MCF 10A (cell line): ENCODE data around the gene CHRNB4. TPM values are rescaled to one million over a fixed set of nuclear protein-coding genes. Genes with fewer than 3 reads are reported as not detected.

Experiments
- BruUV-seq: library from RNA; stranded (reverse); fragments of 400-500 nt; replicated peaks from 2 replicates; lab custom pipeline; 2021; lab: Mats Ljungman, UMichigan
- CTCF ChIA-PET: fragments of 300-600 bp; sonication (Branson Sonifier 250); formaldehyde crosslinking; extraction: SDS; loops from one replicate; lab custom pipeline; 2021; ENCODE audit warnings: antibody characterized with exemption, inconsistent platforms; lab: Yijun Ruan, JAX
- POLR2A ChIA-PET: fragments of 300-600, 350-650 bp; sonication (Branson Sonifier 250); formaldehyde crosslinking; extraction: SDS; loops from one replicate; lab custom pipeline; 2020; ENCODE audit warnings: antibody characterized with exemption, inconsistent platforms; lab: Yijun Ruan, JAX
- DNase-seq: peaks from one replicate; pipeline ENCODE4 v3.0.0-alpha.2; 2018; ENCODE audit not compliant: unreplicated experiment
- H3K27ac Mint-ChIP-seq: one replicate; pipeline ENCODE4 v1.8.0; 2022; ENCODE audit warnings: mild to moderate bottlenecking, low read depth, mixed read lengths; ENCODE audit not compliant: unreplicated experiment
- H3K27me3 Mint-ChIP-seq: one replicate; pipeline ENCODE4 v1.8.0; 2022; ENCODE audit warnings: mixed read lengths; ENCODE audit not compliant: insufficient read depth, unreplicated experiment
- H3K36me3 Mint-ChIP-seq: one replicate; pipeline ENCODE4 v1.8.0; 2022; ENCODE audit warnings: mild to moderate bottlenecking, moderate library complexity, mixed read lengths; ENCODE audit not compliant: insufficient read depth, unreplicated experiment
- H3K4me1 Mint-ChIP-seq: one replicate; pipeline ENCODE4 v1.8.0; 2022; ENCODE audit warnings: mixed read lengths; ENCODE audit not compliant: insufficient read depth, unreplicated experiment
- H3K4me3 Mint-ChIP-seq: one replicate; pipeline ENCODE4 v1.8.0; 2022; ENCODE audit warnings: mild to moderate bottlenecking, moderate library complexity, mixed read lengths; ENCODE audit not compliant: unreplicated experiment
- H3K9me3 Mint-ChIP-seq: one replicate; pipeline ENCODE4 v1.8.0; 2022; ENCODE audit warnings: mixed read lengths; ENCODE audit not compliant: unreplicated experiment
- intact Hi-C: fragments of 100-400 bp; cut with micrococcal nuclease; formaldehyde crosslinking; loops from 2 replicates; pipeline ENCODE4 v1.14.1; 2022
- total RNA-seq: library from RNA; stranded (reverse); gene quantifications from 2 replicates; pipeline ENCODE4 v1.2.3, GENCODE V29; 2022
- TF ChIP-seq, protein P1 (sequence below): fragments of 200-600 bp; IDR thresholded peaks from one replicate; pipeline ENCODE4 v1.8.0; 2022; ENCODE audit warnings: antibody characterized with exemption, mild to moderate bottlenecking; ENCODE audit not compliant: unreplicated experiment

The CHRNB4 gene
- total RNA-seq, 1 experiment from 2014 or later, result not detected

DNA sequence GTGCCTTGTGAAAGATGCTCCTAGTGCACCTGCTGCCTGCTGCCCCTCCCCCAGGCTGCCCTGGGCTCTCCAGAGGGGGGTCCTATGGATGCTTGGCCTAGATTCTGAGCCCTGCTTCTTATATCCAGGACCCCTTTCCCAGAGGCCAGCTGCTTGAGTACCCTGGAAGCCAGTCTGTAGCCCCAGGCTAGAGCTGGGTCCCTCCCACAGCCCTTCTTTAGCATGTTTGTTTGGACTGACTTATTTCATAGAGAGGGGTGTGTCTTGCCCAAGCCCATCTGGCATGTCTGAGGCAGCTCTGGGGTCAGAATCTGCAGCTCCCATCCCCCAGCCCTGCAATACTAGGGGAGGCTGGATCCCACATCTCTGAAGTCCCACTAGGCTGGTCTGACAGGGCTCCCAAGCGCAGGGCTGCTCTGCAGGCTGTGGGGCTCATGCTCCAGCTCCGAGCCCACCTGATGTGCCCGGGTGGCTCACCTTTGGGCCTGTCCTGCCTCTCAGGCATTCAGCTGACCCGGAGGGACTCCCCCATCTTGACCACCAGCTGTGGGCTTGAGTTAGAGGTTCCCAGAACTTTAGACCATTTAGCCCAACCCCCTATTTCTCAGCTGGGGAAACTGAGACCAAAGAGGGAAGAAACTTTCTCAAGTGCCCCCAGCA is 3.1 kb downstream of the CHRNB4 start:
- TF ChIP-seq, protein P1, sequence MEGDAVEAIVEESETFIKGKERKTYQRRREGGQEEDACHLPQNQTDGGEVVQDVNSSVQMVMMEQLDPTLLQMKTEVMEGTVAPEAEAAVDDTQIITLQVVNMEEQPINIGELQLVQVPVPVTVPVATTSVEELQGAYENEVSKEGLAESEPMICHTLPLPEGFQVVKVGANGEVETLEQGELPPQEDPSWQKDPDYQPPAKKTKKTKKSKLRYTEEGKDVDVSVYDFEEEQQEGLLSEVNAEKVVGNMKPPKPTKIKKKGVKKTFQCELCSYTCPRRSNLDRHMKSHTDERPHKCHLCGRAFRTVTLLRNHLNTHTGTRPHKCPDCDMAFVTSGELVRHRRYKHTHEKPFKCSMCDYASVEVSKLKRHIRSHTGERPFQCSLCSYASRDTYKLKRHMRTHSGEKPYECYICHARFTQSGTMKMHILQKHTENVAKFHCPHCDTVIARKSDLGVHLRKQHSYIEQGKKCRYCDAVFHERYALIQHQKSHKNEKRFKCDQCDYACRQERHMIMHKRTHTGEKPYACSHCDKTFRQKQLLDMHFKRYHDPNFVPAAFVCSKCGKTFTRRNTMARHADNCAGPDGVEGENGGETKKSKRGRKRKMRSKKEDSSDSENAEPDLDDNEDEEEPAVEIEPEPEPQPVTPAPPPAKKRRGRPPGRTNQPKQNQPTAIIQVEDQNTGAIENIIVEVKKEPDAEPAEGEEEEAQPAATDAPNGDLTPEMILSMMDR, result no peak
- CTCF ChIA-PET, result interaction anchor here (0.7 to 8.7 kb wide), 18 partner anchors 7 to 117 kb away, joined by 3 to 88 read pairs (median 5); no protein-coding TSS in a partner anchor
- Mint-ChIP-seq H3K27ac (no peak overlapping the region), H3K4me3 (no peak overlapping the region), H3K9me3 (peaks cover 5% of the 10 kb centered on the region), H3K4me1 (no peaks in the 10 kb centered on the region), H3K36me3 (no peaks in the 10 kb centered on the region), H3K27me3 (no peaks in the 10 kb centered on the region)
- no peak for DNase-seq
- no TSS peak for BruUV-seq
- intact Hi-C loops, result loop anchor here (1.0 to 5.0 kb wide), 2 partner anchors 71 to 114 kb away; no protein-coding TSS in a partner anchor
- POLR2A ChIA-PET, result no interaction called here

DNA sequence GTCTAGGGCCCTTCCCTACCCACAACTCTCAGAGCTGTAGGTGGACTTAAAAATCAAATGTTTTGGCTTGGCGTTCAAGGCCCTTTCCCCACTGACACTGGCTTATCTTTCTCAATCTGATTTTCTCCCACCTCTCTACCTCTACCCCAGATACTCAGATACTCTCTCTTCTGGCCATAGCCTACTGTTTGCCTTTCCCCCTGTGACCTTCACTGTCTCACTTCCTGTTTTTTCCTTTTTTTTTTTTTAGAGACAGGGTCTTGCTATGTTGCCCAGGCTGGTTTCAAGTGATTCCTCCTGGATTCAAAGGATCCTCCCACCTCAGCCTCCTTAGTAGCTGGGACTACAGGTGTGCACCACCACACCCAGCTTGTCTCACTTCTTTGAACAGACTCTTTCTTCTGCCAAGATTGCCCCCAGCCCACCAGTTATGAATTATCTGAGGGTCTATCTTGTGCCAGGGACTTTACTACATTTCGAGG is 4.6 kb downstream of the CHRNB4 start:
- no peaks in the 10 kb centered on the region for H3K36me3 Mint-ChIP-seq
- TF ChIP-seq, protein P1, result no peak
- H3K27ac Mint-ChIP-seq, result no peak overlapping the region
- no peak overlapping the region for H3K4me3 Mint-ChIP-seq
- H3K9me3 Mint-ChIP-seq, result peaks cover 17% of the 10 kb centered on the region
- DNase-seq, result no peak
- no TSS peak for BruUV-seq
- ChIA-PET POLR2A (no interaction called here), CTCF (interaction anchor here (0.6 to 8.7 kb wide), 5 partner anchors 21 to 115 kb away, joined by 3 to 88 read pairs (median 4); no protein-coding TSS in a partner anchor)
- no peaks in the 10 kb centered on the region for H3K27me3 Mint-ChIP-seq
- intact Hi-C loops, result loop anchor here (5.0 kb wide), 1 partner anchor 116 kb away; no protein-coding TSS in a partner anchor
- no peaks in the 10 kb centered on the region for H3K4me1 Mint-ChIP-seq

GRCh38 chr15:78635346-78635745 is 5.7 kb downstream of the CHRNB4 start:
- CTCF ChIA-PET, result interaction anchor here (0.6 to 8.7 kb wide), 2 partner anchors 9 to 73 kb away, joined by 3 to 88 read pairs; no protein-coding TSS in a partner anchor
- Mint-ChIP-seq H3K27me3 (no peaks in the 10 kb centered on the region), H3K4me3 (no peak overlapping the region), H3K4me1 (no peaks in the 10 kb centered on the region), H3K27ac (no peak overlapping the region), H3K36me3 (no peaks in the 10 kb centered on the region), H3K9me3 (peaks cover 17% of the 10 kb centered on the region)
- TF ChIP-seq, protein P1, result no peak
- intact Hi-C loops, result loop anchor here (5.0 kb wide), 1 partner anchor 117 kb away; no protein-coding TSS in a partner anchor
- no TSS peak for BruUV-seq
- POLR2A ChIA-PET, result no interaction called here
- DNase-seq, result no peak
